ENCODE data around the gene CCDC148. TPM values are rescaled to one million over a fixed set of nuclear protein-coding genes. Genes with fewer than 3 reads are reported as not detected.

The CCDC148 gene
- total RNA-seq, 4 donors from 2014 or later: 0.66 TPM; not detected in 3

DNA sequence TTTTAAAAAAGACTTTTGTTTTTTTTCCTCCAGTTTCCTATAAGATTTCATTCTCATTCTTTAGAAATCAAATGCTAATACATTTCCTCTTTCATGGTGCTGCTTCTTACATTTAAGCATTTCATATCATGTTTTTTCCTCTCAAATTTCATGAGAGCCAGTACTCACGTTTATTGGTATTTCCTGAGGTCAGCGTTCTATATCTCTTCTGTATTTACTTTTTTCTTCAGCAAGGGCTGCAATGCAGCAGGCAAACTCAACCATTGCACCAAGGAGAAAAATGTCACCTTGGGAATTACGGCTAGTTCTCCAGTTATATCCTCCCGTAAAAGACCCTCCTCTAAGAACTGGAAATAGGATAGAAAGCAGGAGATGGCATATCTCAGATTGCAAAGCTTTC lies 322.5 kb downstream of the CCDC148 start:
- no peak overlapping the region for H3K27ac ChIP-seq
- ATAC-seq (no peak), DNase-seq (no peak)
- in situ Hi-C loops (cut with MboI; ENCODE audit: low sequenced_read_pairs in 4 of 4) (no loop called here), intact Hi-C loops (cut with DNase I; ENCODE audit: low total_unique reads) (no loop called here)
- no peak for TF ChIP-seq POLR2A (IDR thresholded peaks at IDR 0.05)
- TF ChIP-seq, protein P1, sequence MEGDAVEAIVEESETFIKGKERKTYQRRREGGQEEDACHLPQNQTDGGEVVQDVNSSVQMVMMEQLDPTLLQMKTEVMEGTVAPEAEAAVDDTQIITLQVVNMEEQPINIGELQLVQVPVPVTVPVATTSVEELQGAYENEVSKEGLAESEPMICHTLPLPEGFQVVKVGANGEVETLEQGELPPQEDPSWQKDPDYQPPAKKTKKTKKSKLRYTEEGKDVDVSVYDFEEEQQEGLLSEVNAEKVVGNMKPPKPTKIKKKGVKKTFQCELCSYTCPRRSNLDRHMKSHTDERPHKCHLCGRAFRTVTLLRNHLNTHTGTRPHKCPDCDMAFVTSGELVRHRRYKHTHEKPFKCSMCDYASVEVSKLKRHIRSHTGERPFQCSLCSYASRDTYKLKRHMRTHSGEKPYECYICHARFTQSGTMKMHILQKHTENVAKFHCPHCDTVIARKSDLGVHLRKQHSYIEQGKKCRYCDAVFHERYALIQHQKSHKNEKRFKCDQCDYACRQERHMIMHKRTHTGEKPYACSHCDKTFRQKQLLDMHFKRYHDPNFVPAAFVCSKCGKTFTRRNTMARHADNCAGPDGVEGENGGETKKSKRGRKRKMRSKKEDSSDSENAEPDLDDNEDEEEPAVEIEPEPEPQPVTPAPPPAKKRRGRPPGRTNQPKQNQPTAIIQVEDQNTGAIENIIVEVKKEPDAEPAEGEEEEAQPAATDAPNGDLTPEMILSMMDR (IDR thresholded peaks at IDR 0.05 in 4 of 5, conservative IDR thresholded peaks at IDR 0.05 in 1 of 5): no peak
- no peak overlapping the region for H3K4me3 ChIP-seq
- no peaks in the 10 kb centered on the region for H3K27me3 ChIP-seq
- no peaks in the 10 kb centered on the region for H3K36me3 ChIP-seq
- H3K4me1 ChIP-seq: no peaks in the 10 kb centered on the region
- no peaks in the 10 kb centered on the region for H3K9me3 ChIP-seq

DNA sequence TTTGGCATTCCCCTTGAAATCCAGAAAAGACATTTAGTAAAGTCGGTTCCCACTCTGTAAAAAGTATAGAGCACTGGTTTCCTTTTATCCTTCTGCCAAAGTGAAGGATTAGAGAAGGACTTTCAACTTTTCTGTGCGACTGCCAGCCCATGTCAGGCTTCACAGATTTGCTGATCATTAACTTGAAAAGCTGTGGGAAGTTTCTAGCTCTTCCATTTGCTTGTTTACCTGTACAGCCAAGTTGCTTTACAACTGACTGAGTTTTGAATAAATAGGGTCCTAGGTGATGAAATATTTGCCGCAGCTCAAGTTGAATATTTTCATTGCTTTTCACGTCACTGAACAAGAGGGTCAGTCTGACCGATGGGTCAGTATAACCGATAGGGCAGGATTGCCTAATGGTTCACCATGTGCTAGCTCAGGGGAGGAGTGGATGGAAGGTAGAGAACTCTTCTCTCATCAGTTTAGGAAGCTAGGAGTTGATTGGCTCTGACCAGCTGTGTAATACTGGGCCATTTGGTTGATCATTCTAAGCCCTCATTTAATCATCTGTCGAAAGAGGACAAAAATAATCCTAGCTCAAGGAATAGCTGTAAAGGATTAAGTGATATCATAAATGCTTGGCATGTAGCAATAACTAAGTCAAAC lies 324.5 kb downstream of the CCDC148 start:
- H3K27me3 ChIP-seq: no peaks in the 10 kb centered on the region
- H3K27ac ChIP-seq: no peak overlapping the region
- ATAC-seq (no peak), DNase-seq (no peak)
- in situ Hi-C loops (cut with MboI; ENCODE audit: low sequenced_read_pairs in 4 of 4): no loop called here
- H3K4me3 ChIP-seq: no peak overlapping the region
- no peaks in the 10 kb centered on the region for H3K9me3 ChIP-seq
- no peaks in the 10 kb centered on the region for H3K36me3 ChIP-seq
- intact Hi-C loops (cut with DNase I; ENCODE audit: low total_unique reads): no loop called here
- no peaks in the 10 kb centered on the region for H3K4me1 ChIP-seq
- no peak for TF ChIP-seq POLR2A (IDR thresholded peaks at IDR 0.05)
- TF ChIP-seq, protein P1 (IDR thresholded peaks at IDR 0.05 in 4 of 5, conservative IDR thresholded peaks at IDR 0.05 in 1 of 5): no peak

DNA sequence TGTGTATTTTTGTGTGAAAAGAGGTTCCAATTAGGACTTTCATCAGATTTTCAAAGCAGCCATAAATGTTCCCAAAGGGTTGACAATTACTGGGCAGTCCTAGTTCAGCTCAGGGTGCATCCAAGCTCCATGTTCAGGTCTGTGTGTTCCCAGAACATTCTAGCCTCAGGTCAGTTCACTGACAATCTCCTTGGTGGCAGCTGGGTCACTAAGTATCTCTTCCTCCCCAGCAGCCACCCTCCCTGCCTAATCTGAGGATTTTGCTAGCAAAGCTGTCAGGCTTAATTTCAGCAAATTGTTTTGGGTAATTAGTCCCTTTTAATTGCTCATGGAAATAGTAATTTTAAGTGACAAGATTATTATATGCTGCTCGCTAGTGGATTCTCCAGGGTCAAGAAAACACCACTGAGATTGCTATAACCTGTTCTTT lies 325.1 kb downstream of the CCDC148 start:
- ATAC-seq: no peak

DNA sequence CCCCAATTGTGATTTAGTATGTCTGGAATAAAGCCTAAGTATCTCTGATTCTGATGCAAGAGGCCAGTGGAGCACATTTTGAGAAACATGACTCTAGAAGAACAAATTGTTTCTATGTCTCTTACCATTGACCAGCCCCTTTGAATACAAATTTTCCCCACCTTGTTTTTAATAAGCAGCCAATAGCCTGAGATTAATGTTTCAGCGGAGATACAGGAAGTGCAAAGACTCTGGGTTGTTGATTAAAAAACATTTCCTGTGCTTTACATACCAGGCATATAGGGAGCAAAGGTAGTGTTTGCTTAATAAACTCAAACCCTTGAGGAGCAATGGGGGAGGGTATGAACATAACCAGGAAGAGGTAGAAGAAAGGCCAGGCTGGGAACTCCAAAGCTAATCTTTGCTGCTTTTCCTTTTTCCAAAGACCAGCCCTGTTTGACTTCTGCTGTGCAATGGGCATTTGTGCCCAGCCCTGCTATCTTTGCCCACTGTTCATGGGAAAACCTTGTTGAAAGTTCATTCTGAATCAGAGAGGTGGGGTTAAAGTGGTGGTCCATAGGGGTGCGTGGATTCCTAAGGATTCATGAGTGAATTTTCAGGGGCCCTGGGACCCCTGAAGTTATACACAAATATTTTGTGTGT lies 325.6 kb downstream of the CCDC148 start:
- in situ Hi-C loops (cut with MboI; ENCODE audit: low sequenced_read_pairs in 4 of 4) (no loop called here), intact Hi-C loops (cut with DNase I; ENCODE audit: low total_unique reads) (no loop called here)
- Histone ChIP-seq H3K4me3 (no peak overlapping the region), H3K36me3 (no peaks in the 10 kb centered on the region), H3K9me3 (no peaks in the 10 kb centered on the region), H3K27ac (no peak overlapping the region), H3K27me3 (no peaks in the 10 kb centered on the region), H3K4me1 (no peaks in the 10 kb centered on the region)
- TF ChIP-seq, protein P1 (IDR thresholded peaks at IDR 0.05 in 4 of 5, conservative IDR thresholded peaks at IDR 0.05 in 1 of 5): no peak
- TF ChIP-seq POLR2A (IDR thresholded peaks at IDR 0.05): no peak
- DNase-seq: no peak
- no peak for ATAC-seq

More for the DNA sequence above, 325.1 kb downstream of the CCDC148 start:
- in situ Hi-C loops (cut with MboI; ENCODE audit: low sequenced_read_pairs in 4 of 4) (no loop called here), intact Hi-C loops (cut with DNase I; ENCODE audit: low total_unique reads) (no loop called here)
- no peaks in the 10 kb centered on the region for H3K9me3 ChIP-seq
- no peaks in the 10 kb centered on the region for H3K27me3 ChIP-seq
- no peak for DNase-seq
- TF ChIP-seq, protein P1 (IDR thresholded peaks at IDR 0.05 in 4 of 5, conservative IDR thresholded peaks at IDR 0.05 in 1 of 5): no peak
- TF ChIP-seq POLR2A (IDR thresholded peaks at IDR 0.05): no peak
- H3K4me3 ChIP-seq: no peak overlapping the region
- H3K27ac ChIP-seq: no peak overlapping the region
- no peaks in the 10 kb centered on the region for H3K36me3 ChIP-seq
- H3K4me1 ChIP-seq: no peaks in the 10 kb centered on the region
